Measurements from ENCODE around the gene ZNF829.

GRCh38 chr19:36915992-36916830 is at the start of gene ZNF829, which contains the start of gene ZNF568:
- TF ChIP-seq EP300 (IDR thresholded peaks at IDR 0.05) (no peak), CTCF (IDR thresholded peaks at IDR 0.05) (peak; percentile 48 to 70), POLR2AphosphoS5 (IDR thresholded peaks at IDR 0.05) (peak in 1 of 3 donors; percentile 52)
